Thoracic aorta (tissue), 2 donors: ENCODE measurements around the gene DLK2. TPM values are rescaled to one million over a fixed set of nuclear protein-coding genes. Genes with fewer than 3 reads are reported as not detected.
A peak's percentile ranks its signal among the peaks of the same experiment; 100 is the strongest.

Experiments used
- ATAC-seq: fragments of 150-250 bp; one replicate; pipeline ENCODE4 v1.8.0; 2017; ENCODE audit warnings: low read depth; ENCODE audit not compliant: insufficient number of reproducible peaks, low FRiP score
- DNase-seq: peaks from one replicate; pipeline ENCODE4 v3.0.0-alpha.2; 2020; ENCODE audit warnings: low spot score
- H3K27ac ChIP-seq, 2 donors: fragments of 200-600 bp; sonication (generic); 1 replicate in 1 of 2; 2 replicates in 1 of 2; pipeline ENCODE4 v1.5.1; 2016; ENCODE audit warnings: mild to moderate bottlenecking in 2 of 2, moderate library complexity in 2 of 2
- H3K27me3 ChIP-seq: fragments of 200-600 bp; sonication (generic); replicated peaks from 2 replicates; pipeline ENCODE4 v1.6.0; 2016; ENCODE audit warnings: mild to moderate bottlenecking; ENCODE audit not compliant: insufficient read depth
- H3K36me3 ChIP-seq: fragments of 200-600 bp; sonication (generic); one replicate; pipeline ENCODE4 v1.5.1; 2016
- H3K4me1 ChIP-seq, 2 donors: fragments of 200-600 bp; sonication (generic); 1 replicate in 1 of 2; 2 replicates in 1 of 2; pipeline versions ENCODE4 v1.5.1 to v1.6.0; 2016; ENCODE audit warnings: low read depth in 2 of 2, mild to moderate bottlenecking in 1 of 2; ENCODE audit not compliant: control insufficient read depth in 1 of 2
- H3K4me3 ChIP-seq: fragments of 200-600 bp; sonication (generic); 2 replicates; pipeline ENCODE4 v1.5.1; 2016; ENCODE audit warnings: mild to moderate bottlenecking
- H3K9me3 ChIP-seq: fragments of 200-600 bp; sonication (generic); 2 replicates; pipeline ENCODE4 v1.5.1; 2016
- total RNA-seq, 2 donors: library from RNA; depleted of rRNA; stranded (reverse); fragments of >200 nt; gene quantifications; one replicate each; pipeline versions ENCODE4 v1.1.0 to v1.2.3, GENCODE V29; 2016
- TF ChIP-seq, protein P1 (sequence below): fragments of 200-600 bp; sonication (generic); IDR thresholded peaks from one replicate; pipeline ENCODE4 v1.5.1; 2019; ENCODE audit warnings: antibody characterized with exemption

Gene DLK2
- total RNA-seq, 2 donors from 2014 or later, result not detected

GRCh38 chr6:43476746-43477145, 21.4 kb upstream of the DLK2 start:
- Histone ChIP-seq H3K9me3 (no peaks in the 10 kb centered on the region), H3K4me3 (peak overlapping the region; percentile 87), H3K4me1 (peaks cover 6 to 22% of the 10 kb centered on the region in 2 donors), H3K27ac (no peak overlapping the region), H3K27me3 (no peaks in the 10 kb centered on the region), H3K36me3 (no peaks in the 10 kb centered on the region)
- TF ChIP-seq, protein P1, sequence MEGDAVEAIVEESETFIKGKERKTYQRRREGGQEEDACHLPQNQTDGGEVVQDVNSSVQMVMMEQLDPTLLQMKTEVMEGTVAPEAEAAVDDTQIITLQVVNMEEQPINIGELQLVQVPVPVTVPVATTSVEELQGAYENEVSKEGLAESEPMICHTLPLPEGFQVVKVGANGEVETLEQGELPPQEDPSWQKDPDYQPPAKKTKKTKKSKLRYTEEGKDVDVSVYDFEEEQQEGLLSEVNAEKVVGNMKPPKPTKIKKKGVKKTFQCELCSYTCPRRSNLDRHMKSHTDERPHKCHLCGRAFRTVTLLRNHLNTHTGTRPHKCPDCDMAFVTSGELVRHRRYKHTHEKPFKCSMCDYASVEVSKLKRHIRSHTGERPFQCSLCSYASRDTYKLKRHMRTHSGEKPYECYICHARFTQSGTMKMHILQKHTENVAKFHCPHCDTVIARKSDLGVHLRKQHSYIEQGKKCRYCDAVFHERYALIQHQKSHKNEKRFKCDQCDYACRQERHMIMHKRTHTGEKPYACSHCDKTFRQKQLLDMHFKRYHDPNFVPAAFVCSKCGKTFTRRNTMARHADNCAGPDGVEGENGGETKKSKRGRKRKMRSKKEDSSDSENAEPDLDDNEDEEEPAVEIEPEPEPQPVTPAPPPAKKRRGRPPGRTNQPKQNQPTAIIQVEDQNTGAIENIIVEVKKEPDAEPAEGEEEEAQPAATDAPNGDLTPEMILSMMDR, result no peak
- ATAC-seq, result no peak
- DNase-seq, result no peak

DNA sequence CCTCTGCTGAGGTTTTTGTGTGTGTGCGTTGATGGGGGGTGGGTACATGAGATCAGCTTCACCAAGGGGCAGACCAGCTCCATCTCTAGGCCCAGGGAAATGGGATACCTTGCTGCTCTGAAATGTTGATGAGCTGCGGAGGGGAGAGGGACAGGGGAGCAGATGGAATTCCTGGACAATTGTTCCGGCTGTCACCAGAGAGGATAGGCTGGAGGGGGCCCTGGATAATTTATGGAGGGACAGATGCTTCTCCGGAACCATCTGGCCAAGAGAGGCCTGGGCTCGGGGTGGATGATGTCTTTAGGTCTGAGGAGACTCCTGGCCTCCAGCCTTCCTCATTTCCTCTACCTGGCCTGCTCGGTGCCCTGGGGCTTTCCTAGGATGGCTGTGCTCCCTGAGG, 20.2 kb upstream of the DLK2 start:
- H3K27me3 ChIP-seq, result no peaks in the 10 kb centered on the region
- no peak overlapping the region for H3K4me3 ChIP-seq
- DNase-seq, result no peak
- TF ChIP-seq, protein P1, result no peak
- no peaks in the 10 kb centered on the region for H3K36me3 ChIP-seq
- peaks cover 6 to 22% of the 10 kb centered on the region in 2 donors for H3K4me1 ChIP-seq
- H3K9me3 ChIP-seq, result no peaks in the 10 kb centered on the region
- ATAC-seq, result no peak
- no peak overlapping the region for H3K27ac ChIP-seq

GRCh38 chr6:43472515-43472914, 17.2 kb upstream of the DLK2 start:
- H3K4me3 ChIP-seq, result no peak overlapping the region
- H3K4me1 ChIP-seq, result no peaks in the 10 kb centered on the region
- no peak for DNase-seq
- ATAC-seq, result no peak
- H3K27ac ChIP-seq, result no peak overlapping the region
- TF ChIP-seq, protein P1, result no peak
- H3K27me3 ChIP-seq, result no peaks in the 10 kb centered on the region
- H3K9me3 ChIP-seq, result no peaks in the 10 kb centered on the region
- no peaks in the 10 kb centered on the region for H3K36me3 ChIP-seq

GRCh38 chr6:43471399-43471798, 16.1 kb upstream of the DLK2 start:
- Histone ChIP-seq H3K9me3 (no peaks in the 10 kb centered on the region), H3K27ac (no peak overlapping the region), H3K4me1 (no peaks in the 10 kb centered on the region), H3K27me3 (no peaks in the 10 kb centered on the region), H3K4me3 (no peak overlapping the region), H3K36me3 (no peaks in the 10 kb centered on the region)
- ATAC-seq, result no peak
- DNase-seq, result no peak
- TF ChIP-seq, protein P1, result no peak

DNA sequence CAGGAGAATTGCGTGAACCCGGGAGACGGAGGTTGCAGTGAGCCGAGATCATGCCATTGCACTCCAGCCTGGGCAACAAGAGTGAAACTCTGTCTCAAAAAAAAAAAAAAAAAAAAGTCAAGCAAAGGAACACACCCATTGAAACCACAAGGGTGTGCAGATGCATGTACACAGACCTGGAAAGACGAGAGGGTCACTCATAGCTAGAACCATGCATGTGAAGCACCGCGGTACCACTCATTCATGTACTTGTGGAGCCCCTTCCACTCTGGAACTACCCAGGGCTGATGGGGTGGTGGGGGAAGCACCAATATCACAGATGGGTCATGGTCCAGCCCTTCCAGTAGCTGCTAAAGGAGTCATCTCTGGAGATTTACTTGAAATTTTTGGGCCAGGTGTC, 14.6 kb upstream of the DLK2 start:
- no peaks in the 10 kb centered on the region for H3K27me3 ChIP-seq
- TF ChIP-seq, protein P1, result no peak

More for the DNA sequence above, 14.6 kb upstream of the DLK2 start:
- Histone ChIP-seq H3K36me3 (no peaks in the 10 kb centered on the region), H3K27ac (no peak overlapping the region), H3K4me3 (no peak overlapping the region), H3K9me3 (no peaks in the 10 kb centered on the region), H3K4me1 (no peaks in the 10 kb centered on the region)
- ATAC-seq (no peak), DNase-seq (no peak)
